ENCODE measurements around the gene DCDC1.

DCDC1 gene

DNA sequence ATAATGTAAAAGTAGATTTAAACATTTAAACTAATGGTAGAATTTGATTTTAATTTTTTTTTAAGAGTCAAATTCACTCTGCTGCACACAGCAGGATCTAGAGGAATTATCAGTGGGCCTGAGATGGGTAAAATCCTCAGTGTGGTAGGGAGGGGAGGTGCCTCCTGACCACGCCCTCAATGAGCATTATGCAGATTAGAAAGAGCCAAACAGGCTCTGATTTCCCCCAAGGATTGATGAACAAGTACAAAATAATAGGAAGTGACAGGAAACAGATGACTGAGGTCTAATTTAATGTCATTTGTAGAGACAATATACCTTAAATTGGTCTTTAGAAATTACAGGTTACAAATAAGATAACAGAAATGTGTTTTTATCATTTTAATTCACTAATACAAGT, 155.2 kb downstream of the DCDC1 start:
- DNase-seq: peak; percentile 20

- no peak for DNase-seq
Measured at GRCh38 chr11:31199378-31199777, 170.2 kb downstream of the DCDC1 start.

DNA sequence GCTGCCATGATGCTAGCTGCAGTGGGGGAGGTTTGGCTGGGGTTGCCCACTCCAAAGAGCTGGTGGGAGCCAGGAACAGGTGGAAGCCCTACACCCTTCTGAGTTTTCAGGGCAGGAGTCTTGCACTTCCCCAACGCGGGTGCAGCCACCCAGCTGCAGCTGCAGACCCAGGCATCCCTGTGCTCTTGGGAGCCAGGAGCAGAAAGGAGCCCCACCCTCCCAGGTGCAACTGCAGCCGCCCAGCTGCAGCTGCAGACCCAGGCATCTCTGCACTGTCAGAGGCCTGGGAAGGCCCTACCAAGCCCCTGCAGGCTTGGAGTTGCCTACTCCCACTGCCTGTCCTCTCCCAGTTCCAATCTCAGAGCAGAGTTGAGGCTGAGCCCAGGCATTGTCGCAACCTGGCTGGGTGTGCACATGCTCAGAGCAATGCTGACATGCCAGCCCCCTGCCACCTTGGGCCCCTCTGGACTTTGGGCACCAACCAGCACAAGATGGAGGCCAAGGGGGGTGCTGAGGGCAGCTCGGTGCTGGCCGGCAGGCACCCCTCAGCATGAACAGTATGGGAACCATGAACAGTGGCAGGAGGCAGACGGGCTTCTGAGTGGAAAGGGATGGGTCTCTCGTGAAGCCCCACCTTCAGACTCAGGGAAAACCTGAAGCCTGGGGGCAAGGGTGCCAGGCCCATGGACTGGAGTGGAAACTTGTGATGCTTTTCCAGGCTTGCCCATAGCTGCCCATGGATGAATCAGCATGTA, 195.4 kb downstream of the DCDC1 start:
- no peak for DNase-seq

DNA sequence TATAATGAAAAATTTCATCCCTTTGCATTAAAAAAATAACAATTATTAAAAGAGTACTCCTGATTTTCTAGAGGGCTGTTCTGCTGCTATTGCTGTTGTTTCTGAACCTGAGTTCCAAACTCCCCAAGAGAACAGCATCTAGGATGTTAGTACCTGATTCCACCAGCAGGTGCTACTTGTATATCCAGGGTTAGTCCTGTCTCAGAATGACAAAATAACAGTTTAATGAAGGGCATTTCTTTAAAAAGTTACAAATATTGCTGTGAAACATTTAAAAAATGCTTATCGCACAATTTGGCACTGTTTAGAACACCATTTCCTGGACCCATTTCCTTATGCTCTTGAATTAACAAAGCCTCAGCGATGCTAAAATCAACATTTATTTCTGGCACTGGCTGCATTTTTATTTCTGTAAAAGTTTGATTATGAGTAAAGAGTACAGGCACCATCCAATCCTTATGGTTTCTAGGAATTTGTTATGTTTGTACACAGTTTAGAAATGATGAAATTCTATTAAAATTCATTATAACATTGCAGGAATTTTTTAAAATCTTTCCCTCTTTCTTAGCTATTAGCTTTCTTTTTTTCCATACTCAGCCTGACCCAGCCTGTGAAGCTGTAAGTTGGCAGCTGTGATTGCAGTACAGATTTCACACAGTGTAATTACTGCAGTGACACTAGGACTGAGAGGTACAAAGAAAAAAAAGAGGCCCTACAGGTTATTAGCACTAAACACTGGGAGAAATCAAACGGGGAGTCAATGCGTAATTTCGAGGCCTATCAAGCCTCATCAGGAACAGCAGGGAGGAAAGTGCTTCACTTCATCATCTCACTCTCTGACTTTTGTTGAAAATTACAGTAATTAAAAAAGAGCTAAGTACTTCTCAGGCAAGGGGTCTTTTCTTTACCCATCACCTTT, 208.8 kb downstream of the DCDC1 start:
- peak; percentile 6 for DNase-seq

DNA sequence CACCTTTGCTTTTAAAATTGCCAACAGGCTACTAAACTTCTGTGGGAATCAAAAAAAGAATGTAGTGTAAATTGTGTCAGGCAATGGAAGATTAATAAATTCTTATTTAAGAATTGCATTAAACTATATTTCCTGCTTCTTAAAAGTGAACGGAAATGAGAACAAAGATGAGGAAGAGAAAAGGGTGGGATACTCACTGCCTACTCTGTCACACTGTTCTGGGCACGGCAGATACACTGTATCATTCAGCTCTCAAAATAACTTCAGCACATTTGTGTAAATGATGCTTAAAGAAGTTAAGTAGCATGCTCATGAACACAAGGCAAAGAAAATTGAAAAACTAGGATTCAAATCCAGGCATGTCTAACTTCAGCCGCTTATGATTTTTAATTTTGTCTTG, 218.7 kb downstream of the DCDC1 start:
- no peak for DNase-seq

- DNase-seq: no peak
Measured at GRCh38 chr11:31150011-31150410, 219.5 kb downstream of the DCDC1 start.

- peak; percentile 8 for DNase-seq
Measured at GRCh38 chr11:31141789-31142188, 227.8 kb downstream of the DCDC1 start.

DNA sequence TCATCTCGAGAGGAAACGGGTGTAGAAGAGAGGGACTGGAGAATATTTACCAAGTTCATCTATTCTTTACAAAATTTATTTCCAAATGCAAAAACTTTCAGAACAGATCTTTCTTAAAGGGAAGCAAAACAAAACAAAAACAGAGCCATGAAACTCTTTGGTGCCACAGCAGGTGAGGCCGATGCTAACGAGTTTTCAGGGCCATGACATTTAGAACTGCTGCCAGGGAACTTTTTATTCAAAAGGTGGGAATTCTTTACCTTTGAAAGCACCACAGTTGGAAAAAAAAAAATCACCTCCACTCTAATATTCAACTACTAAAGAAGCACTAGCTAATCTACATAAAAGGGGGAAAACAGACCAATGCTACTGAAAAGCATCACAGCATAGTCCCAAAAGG, 230.1 kb downstream of the DCDC1 start:
- DNase-seq: no peak

DNA sequence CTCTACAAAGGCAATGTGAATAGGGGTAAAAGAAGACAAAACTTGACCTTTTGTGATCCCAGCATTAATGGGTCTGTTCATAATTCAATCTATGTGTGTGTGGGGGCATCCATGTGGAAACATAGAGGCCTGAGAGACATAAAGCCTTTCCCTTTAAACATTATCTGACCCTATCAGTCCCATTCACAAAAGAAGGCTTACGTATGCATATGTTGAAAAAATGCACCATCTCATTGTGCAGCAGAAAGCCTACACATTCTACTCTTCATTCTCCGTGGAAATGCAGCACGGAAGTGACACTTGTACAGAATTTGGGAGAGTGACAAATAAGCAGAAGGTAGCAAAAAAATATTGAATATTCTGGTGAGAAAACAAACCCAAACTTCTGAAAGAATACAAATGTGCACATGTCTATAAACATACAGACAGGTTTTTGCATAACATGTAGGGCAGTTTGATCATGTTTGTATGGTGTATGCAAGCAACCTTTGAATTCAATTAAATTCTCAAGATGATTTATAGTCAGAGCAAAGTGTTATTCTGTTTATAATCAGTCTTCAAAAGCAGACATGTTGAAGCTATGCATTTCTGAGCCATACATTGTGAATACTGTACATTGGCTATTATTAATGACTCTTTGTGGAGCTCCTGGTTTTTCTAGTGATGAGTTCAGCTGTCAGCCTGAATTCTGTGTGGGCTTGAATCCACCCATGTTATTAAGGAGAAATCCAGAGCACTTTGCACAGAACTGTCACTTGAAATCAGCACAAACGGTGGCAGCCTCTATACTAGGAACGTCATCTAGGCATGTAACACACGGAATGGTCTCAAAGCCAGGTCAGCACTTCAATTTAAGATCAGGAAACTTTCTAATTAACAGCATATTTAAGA, 236.8 kb downstream of the DCDC1 start:
- no peak for DNase-seq

DNA sequence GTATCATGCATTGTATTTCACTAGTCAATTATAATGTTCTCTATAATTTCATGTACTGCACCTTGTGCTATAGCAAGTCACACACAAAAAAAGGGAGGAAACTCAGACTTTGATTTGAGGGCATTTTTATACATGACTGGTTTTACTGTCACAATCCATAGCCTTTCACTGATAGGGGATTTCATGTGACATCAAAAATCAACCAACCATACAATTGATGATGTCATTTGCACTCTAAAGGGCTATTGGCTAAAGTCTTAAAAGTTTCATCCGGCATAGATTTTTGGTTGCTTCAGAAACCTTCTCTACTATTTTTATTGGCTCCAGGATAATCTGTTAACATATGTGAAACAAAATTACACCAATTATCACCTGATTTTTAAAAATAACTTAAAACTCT, 237.8 kb downstream of the DCDC1 start:
- no peak for DNase-seq

DNA sequence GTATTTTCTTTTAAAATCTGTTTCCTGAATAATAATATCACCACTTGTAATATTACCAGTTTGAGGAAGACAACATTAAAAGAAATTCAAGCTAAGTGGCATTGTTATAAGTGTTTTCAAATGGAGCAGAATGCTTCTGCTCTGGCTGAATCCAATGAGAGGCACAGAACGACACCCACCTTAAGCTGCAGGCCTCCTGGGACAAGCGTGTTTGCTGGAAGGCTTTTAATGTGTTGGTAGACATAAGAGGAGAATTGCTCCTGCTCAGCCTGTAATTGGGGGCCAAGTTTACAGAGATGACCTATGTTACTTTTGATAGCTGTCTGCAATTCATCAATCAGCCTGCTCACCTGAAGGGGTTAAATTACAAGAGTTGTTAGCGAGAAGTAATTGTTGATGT, 242.2 kb downstream of the DCDC1 start:
- no peak for DNase-seq

DNA sequence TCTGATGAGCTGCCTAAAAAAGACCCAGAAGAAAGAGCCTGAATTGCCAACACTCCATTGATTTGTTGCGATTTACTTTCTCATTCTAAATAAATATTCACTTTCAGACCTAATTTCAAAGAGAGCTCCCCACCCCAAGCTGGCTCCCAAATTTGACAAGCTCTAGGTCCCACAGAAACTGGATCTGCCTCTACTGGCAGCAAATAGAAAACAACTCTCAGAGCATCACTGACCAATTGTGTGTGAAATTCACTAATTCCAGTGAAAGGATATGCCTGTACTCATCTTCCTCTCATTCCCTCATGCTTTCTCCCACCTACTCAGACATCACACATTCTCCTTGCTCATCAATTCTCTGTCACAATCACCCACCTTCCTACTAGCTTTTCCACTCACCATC, 249.1 kb downstream of the DCDC1 start:
- DNase-seq: no peak

- DNase-seq: no peak
Measured at GRCh38 chr11:31118566-31118965, 251.0 kb downstream of the DCDC1 start.

DNA sequence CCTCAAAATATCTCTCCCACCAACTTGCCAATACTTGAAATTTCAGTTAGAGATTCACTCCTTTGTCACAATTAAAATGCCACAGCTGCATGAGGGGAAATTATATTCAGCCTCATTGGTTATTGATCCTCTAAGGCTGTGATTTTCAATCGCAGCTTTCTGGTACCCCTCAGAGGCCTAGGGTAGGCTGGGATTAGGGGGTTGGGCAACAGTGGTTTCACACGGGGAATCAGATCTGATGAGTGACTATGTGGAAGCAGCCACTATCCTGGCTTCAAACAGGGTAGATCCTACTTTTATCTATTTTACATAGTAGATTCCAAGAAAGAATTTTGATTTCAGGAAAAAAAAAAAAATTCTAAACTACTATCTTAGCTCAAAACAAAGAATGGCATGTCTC, 252.5 kb downstream of the DCDC1 start:
- no peak for DNase-seq

DNA sequence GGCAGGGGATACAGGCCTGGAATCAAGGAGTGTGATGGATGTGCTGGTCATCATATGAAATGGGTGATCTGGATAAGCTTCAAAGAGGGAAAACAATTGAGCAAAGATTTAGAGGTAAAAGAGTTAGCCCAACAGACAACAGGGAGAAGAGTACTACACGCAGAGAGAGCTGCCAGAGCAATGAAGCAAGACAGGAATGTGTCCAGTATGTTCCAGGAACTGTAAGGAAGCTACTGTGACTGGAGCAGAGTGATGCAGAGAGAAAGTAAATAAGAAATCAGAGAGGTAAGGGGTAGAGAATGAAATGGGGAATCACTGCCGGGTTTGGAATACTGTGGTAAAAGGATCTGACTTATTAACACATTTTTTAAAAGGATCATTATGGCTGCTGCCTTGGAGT, 255.1 kb downstream of the DCDC1 start:
- DNase-seq: no peak

DNA sequence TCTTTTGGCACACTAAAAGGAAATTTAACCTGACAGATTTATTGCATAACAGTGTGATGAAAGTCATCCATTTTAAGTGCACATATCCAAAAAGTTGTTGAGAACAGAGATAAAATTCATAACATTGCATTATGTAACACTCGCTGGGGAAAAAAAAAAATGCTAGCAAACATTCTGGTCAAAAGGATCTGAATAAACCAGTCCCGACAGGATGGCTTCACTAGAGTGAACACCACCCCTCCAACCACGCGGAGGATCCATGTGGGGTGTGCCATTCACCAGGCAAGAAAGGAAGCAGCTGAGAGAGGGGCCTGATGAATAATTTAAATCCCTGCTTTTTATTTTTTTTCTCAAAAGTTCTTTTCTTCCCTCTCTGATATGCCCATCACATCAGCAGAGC, 258.7 kb downstream of the DCDC1 start:
- no peak for DNase-seq

DNA sequence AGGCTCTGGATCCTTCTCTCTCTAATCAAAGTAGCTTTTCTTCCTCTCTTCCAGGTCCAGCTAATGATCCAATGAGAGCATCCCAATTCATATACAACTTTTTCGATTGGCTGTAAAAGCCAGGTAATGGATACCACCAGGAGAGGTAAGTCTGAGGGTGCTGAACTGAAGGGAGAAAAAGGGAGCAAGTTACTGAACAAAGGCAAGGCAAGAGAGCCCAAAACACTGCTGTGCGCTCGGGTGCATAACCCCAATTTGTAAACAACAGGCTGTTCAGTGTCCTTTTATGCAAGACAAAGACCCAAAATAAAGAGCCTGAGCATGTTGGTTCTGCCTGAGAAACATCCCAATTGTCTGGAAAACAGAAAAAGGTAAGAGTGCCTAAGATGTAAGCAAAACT, 260.1 kb downstream of the DCDC1 start:
- no peak for DNase-seq

DNA sequence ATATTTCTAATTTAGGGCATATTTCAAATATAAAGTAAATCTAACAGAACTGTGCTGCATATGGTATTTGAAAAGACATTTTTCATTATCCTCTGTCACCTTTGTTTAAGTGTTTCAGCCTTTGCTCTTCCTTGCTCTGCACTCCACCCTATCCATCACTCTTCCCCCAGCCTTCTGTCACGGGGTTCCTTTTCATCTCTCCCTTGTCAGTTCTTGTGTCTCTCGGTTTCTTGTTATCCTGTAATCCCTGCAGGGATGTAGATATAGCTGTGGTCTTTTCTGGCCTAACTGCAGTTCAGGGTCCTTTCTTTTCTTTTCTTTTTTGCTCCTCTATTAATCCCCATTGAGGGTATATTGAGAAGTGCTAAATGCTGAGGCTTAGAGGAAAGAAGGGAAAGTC, 261.9 kb downstream of the DCDC1 start:
- no peak for DNase-seq

GRCh38 chr11:31106968-31107576, 262.5 kb downstream of the DCDC1 start:
- peak; percentile 91 for DNase-seq

DNA sequence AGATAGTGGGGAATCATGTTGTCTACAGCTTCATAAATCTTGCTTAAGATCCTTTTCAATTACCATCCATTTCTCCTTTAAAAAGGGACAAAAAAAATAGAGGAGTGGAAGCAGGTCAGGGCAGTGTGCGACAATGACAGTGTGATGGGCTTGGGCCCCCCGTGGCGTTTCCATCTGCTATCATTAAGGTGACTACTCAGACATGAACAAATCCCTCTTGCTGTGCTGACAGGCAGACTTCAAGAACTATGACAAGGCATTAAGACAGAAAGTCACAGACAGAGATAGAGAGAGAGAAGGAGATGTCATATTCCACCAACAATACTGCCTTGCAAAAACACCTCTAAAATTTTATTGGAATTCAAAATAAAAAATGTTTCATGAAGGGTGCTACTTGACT, 263.2 kb downstream of the DCDC1 start:
- peak; percentile 42 for DNase-seq

DNA sequence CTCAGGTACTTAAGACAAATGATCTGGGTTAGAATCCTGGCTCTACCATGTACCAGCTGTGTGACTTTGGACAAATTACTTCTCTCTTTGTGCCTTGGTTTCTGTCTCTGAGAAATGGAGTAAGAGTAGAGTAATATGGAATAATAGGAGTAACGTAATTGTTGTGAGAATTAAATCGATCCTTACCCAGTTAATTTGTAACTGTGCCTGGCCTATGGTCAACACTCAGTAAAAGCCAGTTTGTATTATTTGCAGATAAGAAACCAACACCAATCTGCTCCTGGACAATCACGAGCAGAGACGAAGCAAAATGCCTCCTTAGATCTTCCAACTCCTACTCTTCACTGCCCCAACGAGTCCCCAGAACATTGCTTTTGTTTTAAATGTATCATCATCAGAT, 266.7 kb downstream of the DCDC1 start:
- no peak for DNase-seq

- no peak for DNase-seq
Measured at GRCh38 chr11:31102316-31102715, 267.2 kb downstream of the DCDC1 start.
